Neural crest cell (in vitro differentiated cells): ENCODE data around the gene SMC2. TPM values are rescaled to one million over a fixed set of nuclear protein-coding genes. Genes with fewer than 3 reads are reported as not detected.

Experiments
- DNase-seq: peaks from one replicate; pipeline ENCODE4 v3.0.0; 2021; ENCODE audit warnings: low read depth, mixed read lengths, low spot score
- H3K27ac Mint-ChIP-seq: one replicate; pipeline ENCODE4 v1.8.0; 2021; ENCODE audit warnings: mild to moderate bottlenecking, mixed read lengths; ENCODE audit not compliant: unreplicated experiment
- H3K27me3 Mint-ChIP-seq: 2 replicates; pipeline ENCODE4 v1.8.0; 2021; ENCODE audit warnings: low read depth, mild to moderate bottlenecking, mixed read lengths
- H3K36me3 Mint-ChIP-seq: 2 replicates; pipeline ENCODE4 v1.8.0; 2021; ENCODE audit warnings: low read depth, mild to moderate bottlenecking, mixed read lengths
- H3K4me1 Mint-ChIP-seq: 2 replicates; pipeline ENCODE4 v1.8.0; 2021; ENCODE audit warnings: mixed read lengths
- H3K4me3 Mint-ChIP-seq: one replicate; pipeline ENCODE4 v1.8.0; 2021; ENCODE audit warnings: mild to moderate bottlenecking, mixed read lengths
- H3K9me3 Mint-ChIP-seq: 2 replicates; pipeline ENCODE4 v1.8.0; 2021; ENCODE audit warnings: mixed read lengths
- CTCF ChIP-seq: fragments of 200-600 bp; sonication (generic); conservative IDR thresholded peaks from 2 replicates; pipeline ENCODE4 v1.5.0; 2021; ENCODE audit warnings: antibody characterized with exemption, mild to moderate bottlenecking
- total RNA-seq: library from RNA; stranded (reverse); gene quantifications from 2 replicates; pipeline ENCODE4 v1.2.1, GENCODE V29; 2021

The SMC2 gene
- total RNA-seq, 1 donor from 2014 or later, result 45.4 TPM

GRCh38 chr9:104073770-104074133 lies 20.4 kb upstream of the SMC2 start:
- H3K4me1 Mint-ChIP-seq, result no peaks in the 10 kb centered on the region
- H3K4me3 Mint-ChIP-seq, result no peak overlapping the region
- no peak for TF ChIP-seq CTCF
- no peaks in the 10 kb centered on the region for H3K27me3 Mint-ChIP-seq
- DNase-seq, result no peak
- H3K36me3 Mint-ChIP-seq, result no peaks in the 10 kb centered on the region
- H3K27ac Mint-ChIP-seq, result no peak overlapping the region
- H3K9me3 Mint-ChIP-seq, result peaks cover 4% of the 10 kb centered on the region

GRCh38 chr9:104074876-104075275 lies 19.2 kb upstream of the SMC2 start:
- no peak for TF ChIP-seq CTCF
- no peak overlapping the region for H3K4me3 Mint-ChIP-seq
- H3K4me1 Mint-ChIP-seq, result no peaks in the 10 kb centered on the region
- DNase-seq, result no peak
- peaks cover 6% of the 10 kb centered on the region for H3K9me3 Mint-ChIP-seq
- H3K36me3 Mint-ChIP-seq, result no peaks in the 10 kb centered on the region
- no peaks in the 10 kb centered on the region for H3K27me3 Mint-ChIP-seq
- no peak overlapping the region for H3K27ac Mint-ChIP-seq

GRCh38 chr9:104075801-104076753 lies 18.0 kb upstream of the SMC2 start:
- DNase-seq, result no peak
- Mint-ChIP-seq H3K9me3 (peaks cover 6% of the 10 kb centered on the region), H3K4me3 (no peak overlapping the region), H3K4me1 (no peaks in the 10 kb centered on the region), H3K27me3 (no peaks in the 10 kb centered on the region), H3K36me3 (no peaks in the 10 kb centered on the region), H3K27ac (no peak overlapping the region)
- TF ChIP-seq CTCF, result no peak

GRCh38 chr9:104078596-104078995 lies 15.5 kb upstream of the SMC2 start:
- no peak overlapping the region for H3K4me3 Mint-ChIP-seq
- H3K36me3 Mint-ChIP-seq, result no peaks in the 10 kb centered on the region
- no peaks in the 10 kb centered on the region for H3K27me3 Mint-ChIP-seq
- no peaks in the 10 kb centered on the region for H3K4me1 Mint-ChIP-seq
- peaks cover 6% of the 10 kb centered on the region for H3K9me3 Mint-ChIP-seq
- no peak overlapping the region for H3K27ac Mint-ChIP-seq
- DNase-seq, result no peak
- TF ChIP-seq CTCF, result no peak

- no peak for TF ChIP-seq CTCF
- Mint-ChIP-seq H3K36me3 (no peaks in the 10 kb centered on the region), H3K4me1 (no peaks in the 10 kb centered on the region), H3K27ac (no peak overlapping the region), H3K27me3 (peaks cover under 1% of the 10 kb centered on the region), H3K9me3 (peaks cover 6% of the 10 kb centered on the region), H3K4me3 (no peak overlapping the region)
- no peak for DNase-seq
Observed at GRCh38 chr9:104080983-104081382, 13.1 kb upstream of the SMC2 start.
